CD4-positive, alpha-beta T cell (primary cell): ENCODE measurements around the gene IL19. TPM values are rescaled to one million over a fixed set of nuclear protein-coding genes. Genes with fewer than 3 reads are reported as not detected.

Experiments
- ATAC-seq: fragments of 200-7000 bp; cut with Tn5 transposase; one replicate; pipeline ENCODE4 v1.10.0; 2022; ENCODE audit warnings: mild to moderate bottlenecking; ENCODE audit not compliant: poor library complexity
- CTCF ChIA-PET: fragments of 350-600 bp; sonication (Branson Sonifier 250); formaldehyde crosslinking; loops from one replicate; lab custom pipeline; 2021; ENCODE audit warnings: antibody characterized with exemption, inconsistent platforms; lab: Charles Lee
- POLR2A ChIA-PET: fragments of 350-600 bp; sonication (Branson Sonifier 250); formaldehyde crosslinking; loops from one replicate; lab custom pipeline; 2021; ENCODE audit warnings: antibody characterized with exemption, inconsistent platforms; lab: Charles Lee
- DNase-seq, 14 experiments: peaks; one replicate each; pipeline ENCODE4 v3.0.0-alpha.2; 2013 to 2020; ENCODE audit warnings: mixed read lengths in 2 of 14
- H3K27ac ChIP-seq, 2 donors: one replicate each; pipeline versions ENCODE4 v1.5.1 to v1.7.0; 2013; ENCODE audit warnings: low read length in 2 of 2, low read depth in 1 of 2, mild to moderate bottlenecking in 1 of 2
- H3K27me3 ChIP-seq, 2 experiments: 1 replicate in 1 of 2; 2 replicates in 1 of 2; pipeline versions ENCODE4 v1.6.1 to v1.7.0; 2013; ENCODE audit warnings: low read length in 2 of 2, control low read depth in 1 of 2, mild to moderate bottlenecking in 1 of 2, moderate library complexity in 1 of 2; ENCODE audit not compliant: insufficient read depth in 2 of 2, control insufficient read depth in 1 of 2
- H3K36me3 ChIP-seq: one replicate; pipeline ENCODE4 v1.6.1; 2013; ENCODE audit warnings: low read length, control low read depth; ENCODE audit not compliant: insufficient read depth
- H3K4me1 ChIP-seq: one replicate; pipeline ENCODE4 v1.6.1; 2013; ENCODE audit warnings: low read length, control low read depth; ENCODE audit not compliant: insufficient read depth
- H3K4me3 ChIP-seq: one replicate; pipeline ENCODE4 v1.5.1; 2013; ENCODE audit warnings: mild to moderate bottlenecking, low read length, moderate library complexity
- H3K9me3 ChIP-seq, 2 experiments: 1 replicate in 1 of 2; 2 replicates in 1 of 2; pipeline versions ENCODE4 v1.6.1 to v1.7.0; 2013; ENCODE audit warnings: low read length in 2 of 2, mild to moderate bottlenecking in 2 of 2, control low read depth in 1 of 2, moderate library complexity in 1 of 2; ENCODE audit not compliant: control insufficient read depth in 1 of 2, insufficient read depth in 1 of 2
- H3K27ac Mint-ChIP-seq: one replicate; pipeline ENCODE4 v1.8.0; 2020; ENCODE audit warnings: mixed read lengths
- H3K27me3 Mint-ChIP-seq: one replicate; pipeline ENCODE4 v1.8.0; 2021; ENCODE audit warnings: mixed read lengths
- H3K36me3 Mint-ChIP-seq: one replicate; pipeline ENCODE4 v1.8.0; 2021; ENCODE audit warnings: low read depth, mixed read lengths
- H3K4me1 Mint-ChIP-seq: one replicate; pipeline ENCODE4 v1.8.0; 2021; ENCODE audit warnings: low read depth, mixed read lengths
- H3K4me3 Mint-ChIP-seq: one replicate; pipeline ENCODE4 v1.8.0; 2020; ENCODE audit warnings: mild to moderate bottlenecking, mixed read lengths
- H3K9me3 Mint-ChIP-seq: one replicate; pipeline ENCODE4 v1.8.0; 2020; ENCODE audit warnings: mixed read lengths
- intact Hi-C, 2 experiments: fragments of 100-400 bp; cut with DNase I in 1 of 2; cut with micrococcal nuclease in 1 of 2; formaldehyde crosslinking; loops; one replicate each; pipeline versions ENCODE4 v1.15.1 to v1.9.0; 2023 to 2025; cut with DNase I, micrococcal nuclease
- total RNA-seq, 174 experiments: library from RNA in 2 of 174; stranded (reverse) in 2 of 174; gene quantifications; one replicate each; pipeline ENCODE4 v1.2.3 and lab custom pipeline; 2021 to 2026
- TF ChIP-seq, protein P1 (sequence below): fragments of 200-600 bp; IDR thresholded peaks from one replicate; pipeline ENCODE4 v1.8.0; 2022; ENCODE audit warnings: antibody characterized with exemption, mild to moderate bottlenecking

IL19 gene
- total RNA-seq, 2 experiments from 2014 or later, result not detected

DNA sequence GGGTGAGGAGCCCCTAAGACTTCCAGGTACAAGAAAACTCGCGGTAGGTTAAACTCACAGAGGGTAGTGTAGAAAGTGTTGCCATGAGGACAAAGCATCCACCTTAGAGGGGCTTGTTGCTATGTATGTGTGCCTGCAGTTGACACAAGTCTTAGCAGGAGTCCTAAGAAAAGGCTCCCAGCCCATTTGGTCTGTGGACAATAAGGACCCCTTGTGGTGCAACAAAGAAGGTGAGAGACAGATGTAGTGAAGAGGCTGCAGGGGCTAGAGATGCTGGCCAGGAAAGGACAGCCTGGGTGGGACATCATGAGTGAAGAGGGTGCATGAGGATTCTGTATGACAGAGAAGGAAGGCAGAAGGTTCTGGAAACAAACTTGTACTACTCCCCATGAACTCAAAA is 38.0 kb downstream of the IL19 start:
- no peaks in the 10 kb centered on the region for H3K36me3 Mint-ChIP-seq
- ATAC-seq, result peak; percentile 85
- no peaks in the 10 kb centered on the region for H3K27me3 Mint-ChIP-seq
- peaks cover 2% of the 10 kb centered on the region for H3K9me3 Mint-ChIP-seq
- ChIA-PET CTCF (interaction anchor here (1.2 to 11.3 kb wide), 17 partner anchors 10 to 173 kb away, joined by 3 to 139 read pairs (median 5); no protein-coding TSS in a partner anchor), POLR2A (interaction anchor here (0.8 to 9.0 kb wide), 9 partner anchors 9 to 173 kb away, joined by 3 to 91 read pairs (median 6); partner anchors contain the start of gene FCMR)
- H3K4me1 Mint-ChIP-seq, result peaks cover 50% of the 10 kb centered on the region
- TF ChIP-seq, protein P1, sequence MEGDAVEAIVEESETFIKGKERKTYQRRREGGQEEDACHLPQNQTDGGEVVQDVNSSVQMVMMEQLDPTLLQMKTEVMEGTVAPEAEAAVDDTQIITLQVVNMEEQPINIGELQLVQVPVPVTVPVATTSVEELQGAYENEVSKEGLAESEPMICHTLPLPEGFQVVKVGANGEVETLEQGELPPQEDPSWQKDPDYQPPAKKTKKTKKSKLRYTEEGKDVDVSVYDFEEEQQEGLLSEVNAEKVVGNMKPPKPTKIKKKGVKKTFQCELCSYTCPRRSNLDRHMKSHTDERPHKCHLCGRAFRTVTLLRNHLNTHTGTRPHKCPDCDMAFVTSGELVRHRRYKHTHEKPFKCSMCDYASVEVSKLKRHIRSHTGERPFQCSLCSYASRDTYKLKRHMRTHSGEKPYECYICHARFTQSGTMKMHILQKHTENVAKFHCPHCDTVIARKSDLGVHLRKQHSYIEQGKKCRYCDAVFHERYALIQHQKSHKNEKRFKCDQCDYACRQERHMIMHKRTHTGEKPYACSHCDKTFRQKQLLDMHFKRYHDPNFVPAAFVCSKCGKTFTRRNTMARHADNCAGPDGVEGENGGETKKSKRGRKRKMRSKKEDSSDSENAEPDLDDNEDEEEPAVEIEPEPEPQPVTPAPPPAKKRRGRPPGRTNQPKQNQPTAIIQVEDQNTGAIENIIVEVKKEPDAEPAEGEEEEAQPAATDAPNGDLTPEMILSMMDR, result peak; percentile 40
- H3K27ac Mint-ChIP-seq, result peak overlapping the region; percentile 28
- Histone ChIP-seq H3K27ac (no peak overlapping the region), H3K9me3 (peaks cover 0 to 6% of the 10 kb centered on the region in 2 experiments), H3K36me3 (no peaks in the 10 kb centered on the region), H3K27me3 (no peaks in the 10 kb centered on the region), H3K4me1 (peaks cover 34% of the 10 kb centered on the region), H3K4me3 (no peak overlapping the region)
- intact Hi-C loops, result loop anchor here (1.0 to 2.0 kb wide), 5 partner anchors 74 to 174 kb away; no protein-coding TSS in a partner anchor
- DNase-seq, result peak in 13 of 14 experiments; percentile 15 to 82 (median 41)
- H3K4me3 Mint-ChIP-seq, result no peak overlapping the region

DNA sequence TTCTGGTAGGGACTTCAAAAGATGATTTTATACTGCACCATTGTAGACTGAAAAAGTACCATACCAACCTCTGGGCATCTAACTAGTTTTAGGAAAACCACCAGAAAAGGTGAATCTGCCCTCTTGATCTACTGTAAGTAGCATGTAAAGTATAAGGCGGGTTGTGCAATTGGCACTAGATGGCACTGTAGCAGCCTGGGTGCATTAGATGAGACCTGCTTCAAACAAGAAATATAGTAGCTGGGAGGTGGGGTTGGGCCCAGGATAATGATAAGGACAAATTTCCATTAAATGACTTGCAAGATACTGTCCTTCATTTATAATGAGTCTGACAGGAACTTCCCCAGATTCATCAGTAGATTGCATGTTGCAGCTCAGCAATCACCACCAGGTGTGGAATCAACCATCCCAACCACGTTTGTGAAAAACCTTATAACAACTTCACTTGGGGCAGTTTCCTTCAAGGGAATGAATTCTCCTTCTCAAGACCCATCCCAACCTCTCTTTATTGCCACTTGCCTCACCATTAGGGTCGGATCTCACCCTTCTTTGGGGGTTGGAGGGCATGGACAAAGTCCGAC is 39.0 kb downstream of the IL19 start:
- ChIA-PET CTCF (interaction anchor here (0.5 to 11.3 kb wide), 25 partner anchors 9 to 172 kb away, joined by 3 to 139 read pairs (median 4); partner anchors contain the start of gene FCMR), POLR2A (interaction anchor here (0.6 to 9.0 kb wide), 18 partner anchors 8 to 172 kb away, joined by 3 to 91 read pairs (median 4); partner anchors contain the start of gene FCMR)
- no peaks in the 10 kb centered on the region for H3K36me3 ChIP-seq
- TF ChIP-seq, protein P1, result peak; percentile 62
- no peak overlapping the region for H3K4me3 ChIP-seq
- H3K27me3 ChIP-seq, result no peaks in the 10 kb centered on the region
- Mint-ChIP-seq H3K4me3 (no peak overlapping the region), H3K4me1 (peaks cover 49% of the 10 kb centered on the region), H3K36me3 (no peaks in the 10 kb centered on the region), H3K27me3 (no peaks in the 10 kb centered on the region), H3K27ac (peak overlapping the region; percentile 57), H3K9me3 (peaks cover 2% of the 10 kb centered on the region)
- intact Hi-C loops, result loop anchor here (1.0 to 5.0 kb wide), 6 partner anchors 53 to 173 kb away; no protein-coding TSS in a partner anchor
- peaks cover 0 to 6% of the 10 kb centered on the region in 2 experiments for H3K9me3 ChIP-seq
- H3K4me1 ChIP-seq, result peaks cover 24% of the 10 kb centered on the region
- H3K27ac ChIP-seq, result no peak overlapping the region
- DNase-seq, result peak in 11 of 14 experiments; percentile 16 to 73 (median 36)
- ATAC-seq, result peak; percentile 64

DNA sequence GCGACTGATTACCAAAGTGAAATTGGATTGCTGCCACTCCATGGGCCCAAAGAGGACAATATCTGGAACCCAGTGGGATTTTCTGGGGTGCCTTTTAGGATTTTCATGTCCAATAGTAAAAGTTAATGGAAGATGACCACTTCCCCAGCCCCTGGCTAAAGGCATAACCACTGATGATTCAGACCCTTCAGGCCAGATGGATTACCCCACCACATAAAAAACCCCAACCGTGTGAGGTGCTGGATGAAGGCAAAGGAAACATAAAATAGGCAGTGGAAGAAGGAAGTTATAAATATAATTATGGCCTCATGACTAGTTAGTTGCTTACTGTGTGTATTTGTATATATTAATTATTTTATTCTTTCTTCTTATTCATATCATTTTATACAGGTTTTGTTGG is 41.9 kb downstream of the IL19 start:
- H3K27ac ChIP-seq, result no peak overlapping the region
- DNase-seq (no peak), ATAC-seq (no peak)
- Mint-ChIP-seq H3K4me3 (no peak overlapping the region), H3K4me1 (peaks cover 48% of the 10 kb centered on the region), H3K36me3 (no peaks in the 10 kb centered on the region), H3K27me3 (no peaks in the 10 kb centered on the region), H3K9me3 (peaks cover 2% of the 10 kb centered on the region), H3K27ac (no peak overlapping the region)
- no peak overlapping the region for H3K4me3 ChIP-seq
- intact Hi-C loops, result loop anchor here in 1 of 2 experiments (5.0 kb wide), 2 partner anchors 50 to 120 kb away; no protein-coding TSS in a partner anchor
- H3K9me3 ChIP-seq, result peaks cover 0 to 6% of the 10 kb centered on the region in 2 experiments
- TF ChIP-seq, protein P1, result no peak
- POLR2A ChIA-PET, result no interaction called here
- H3K4me1 ChIP-seq, result peaks cover 20% of the 10 kb centered on the region
- no peaks in the 10 kb centered on the region for H3K36me3 ChIP-seq
- no peaks in the 10 kb centered on the region for H3K27me3 ChIP-seq
- CTCF ChIA-PET, result interaction anchor here (2.0 kb wide), 1 partner anchor 86 kb away, joined by 4 read pairs; no protein-coding TSS in a partner anchor
